HUDEP-2 (cell line): ENCODE measurements around the gene PRR23C.

ENCODE experiments used
- DNase-seq, 76 experiments: peaks; one replicate each; lab custom pipeline; 2025; ENCODE audit not compliant: unreplicated experiment in 76 of 76; lab: John Stamatoyannopoulos, UW

The PRR23C gene

DNA sequence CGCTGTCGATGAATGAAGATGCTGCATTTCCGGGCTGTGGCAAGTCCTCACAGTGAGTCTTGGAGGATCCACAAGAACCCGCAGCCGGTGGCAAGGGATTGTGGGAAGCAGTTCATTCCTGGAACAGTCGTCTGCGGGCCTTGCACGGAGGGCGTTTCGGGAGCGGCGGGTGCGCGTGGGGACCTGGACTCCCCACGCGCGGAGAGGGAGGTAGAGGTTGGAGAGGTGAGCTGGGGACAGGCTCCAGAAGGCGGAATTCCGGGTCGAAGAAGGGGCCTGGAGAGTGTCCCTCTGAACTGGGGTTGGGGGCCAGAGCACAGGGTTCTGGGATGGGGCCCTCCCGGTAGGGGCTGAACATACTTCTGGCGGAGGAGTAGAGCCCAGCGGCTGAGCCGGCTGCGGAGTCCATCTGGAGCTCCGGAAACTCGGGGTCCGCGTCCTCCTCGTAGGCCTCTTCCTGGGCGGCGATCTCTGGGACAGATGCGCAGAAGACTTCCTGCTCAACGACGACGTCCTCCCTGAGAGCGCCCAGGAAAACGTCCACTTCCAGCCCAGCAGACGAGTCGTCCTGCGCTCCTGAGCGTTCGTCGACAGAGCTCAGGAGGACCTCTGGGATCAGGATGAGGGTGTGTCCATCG is 39.2 kb downstream of the PRR23C start:
- no peak for DNase-seq

DNA sequence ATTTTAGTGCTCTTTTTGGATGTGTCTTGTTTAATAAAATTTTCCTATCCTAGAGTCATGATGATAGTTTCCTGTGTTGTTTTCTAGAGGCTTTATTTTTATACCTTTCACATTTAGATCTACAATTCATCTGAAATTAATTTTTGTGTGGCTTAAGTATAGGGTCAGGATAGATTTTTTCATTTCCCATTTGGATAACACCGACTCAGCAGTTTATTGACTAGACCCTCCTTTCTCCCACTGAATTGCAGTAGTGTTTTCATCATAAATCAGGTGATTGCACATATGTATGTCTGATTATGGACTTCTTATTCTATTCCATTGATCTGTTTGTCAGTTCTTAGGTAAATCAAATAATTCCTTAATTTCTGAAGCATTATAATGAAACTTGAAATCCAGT is 49.0 kb downstream of the PRR23C start:
- no peak for DNase-seq
